ENCODE measurements around the gene RAB35.

GRCh38 chr12:120094485-120094884 is 22.1 kb downstream of the RAB35 start:
- TF ChIP-seq CTCF (conservative IDR thresholded peaks at IDR 0.05; ENCODE audit: low read depth, low read length) (no peak), EZH2 (IDR thresholded peaks at IDR 0.05; ENCODE audit: borderline replicate concordance, low read depth, low read length, poor library complexity, severe bottlenecking) (no peak)

Data from A673 (cell line).